ENCODE data around the gene DLEC1. TPM values are rescaled to one million over a fixed set of nuclear protein-coding genes. Genes with fewer than 3 reads are reported as not detected.

DLEC1 gene, protein sequence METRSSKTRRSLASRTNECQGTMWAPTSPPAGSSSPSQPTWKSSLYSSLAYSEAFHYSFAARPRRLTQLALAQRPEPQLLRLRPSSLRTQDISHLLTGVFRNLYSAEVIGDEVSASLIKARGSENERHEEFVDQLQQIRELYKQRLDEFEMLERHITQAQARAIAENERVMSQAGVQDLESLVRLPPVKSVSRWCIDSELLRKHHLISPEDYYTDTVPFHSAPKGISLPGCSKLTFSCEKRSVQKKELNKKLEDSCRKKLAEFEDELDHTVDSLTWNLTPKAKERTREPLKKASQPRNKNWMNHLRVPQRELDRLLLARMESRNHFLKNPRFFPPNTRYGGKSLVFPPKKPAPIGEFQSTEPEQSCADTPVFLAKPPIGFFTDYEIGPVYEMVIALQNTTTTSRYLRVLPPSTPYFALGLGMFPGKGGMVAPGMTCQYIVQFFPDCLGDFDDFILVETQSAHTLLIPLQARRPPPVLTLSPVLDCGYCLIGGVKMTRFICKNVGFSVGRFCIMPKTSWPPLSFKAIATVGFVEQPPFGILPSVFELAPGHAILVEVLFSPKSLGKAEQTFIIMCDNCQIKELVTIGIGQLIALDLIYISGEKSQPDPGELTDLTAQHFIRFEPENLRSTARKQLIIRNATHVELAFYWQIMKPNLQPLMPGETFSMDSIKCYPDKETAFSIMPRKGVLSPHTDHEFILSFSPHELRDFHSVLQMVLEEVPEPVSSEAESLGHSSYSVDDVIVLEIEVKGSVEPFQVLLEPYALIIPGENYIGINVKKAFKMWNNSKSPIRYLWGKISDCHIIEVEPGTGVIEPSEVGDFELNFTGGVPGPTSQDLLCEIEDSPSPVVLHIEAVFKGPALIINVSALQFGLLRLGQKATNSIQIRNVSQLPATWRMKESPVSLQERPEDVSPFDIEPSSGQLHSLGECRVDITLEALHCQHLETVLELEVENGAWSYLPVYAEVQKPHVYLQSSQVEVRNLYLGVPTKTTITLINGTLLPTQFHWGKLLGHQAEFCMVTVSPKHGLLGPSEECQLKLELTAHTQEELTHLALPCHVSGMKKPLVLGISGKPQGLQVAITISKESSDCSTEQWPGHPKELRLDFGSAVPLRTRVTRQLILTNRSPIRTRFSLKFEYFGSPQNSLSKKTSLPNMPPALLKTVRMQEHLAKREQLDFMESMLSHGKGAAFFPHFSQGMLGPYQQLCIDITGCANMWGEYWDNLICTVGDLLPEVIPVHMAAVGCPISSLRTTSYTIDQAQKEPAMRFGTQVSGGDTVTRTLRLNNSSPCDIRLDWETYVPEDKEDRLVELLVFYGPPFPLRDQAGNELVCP (N-terminal part only)
- total RNA-seq: 1.6 TPM

DNA sequence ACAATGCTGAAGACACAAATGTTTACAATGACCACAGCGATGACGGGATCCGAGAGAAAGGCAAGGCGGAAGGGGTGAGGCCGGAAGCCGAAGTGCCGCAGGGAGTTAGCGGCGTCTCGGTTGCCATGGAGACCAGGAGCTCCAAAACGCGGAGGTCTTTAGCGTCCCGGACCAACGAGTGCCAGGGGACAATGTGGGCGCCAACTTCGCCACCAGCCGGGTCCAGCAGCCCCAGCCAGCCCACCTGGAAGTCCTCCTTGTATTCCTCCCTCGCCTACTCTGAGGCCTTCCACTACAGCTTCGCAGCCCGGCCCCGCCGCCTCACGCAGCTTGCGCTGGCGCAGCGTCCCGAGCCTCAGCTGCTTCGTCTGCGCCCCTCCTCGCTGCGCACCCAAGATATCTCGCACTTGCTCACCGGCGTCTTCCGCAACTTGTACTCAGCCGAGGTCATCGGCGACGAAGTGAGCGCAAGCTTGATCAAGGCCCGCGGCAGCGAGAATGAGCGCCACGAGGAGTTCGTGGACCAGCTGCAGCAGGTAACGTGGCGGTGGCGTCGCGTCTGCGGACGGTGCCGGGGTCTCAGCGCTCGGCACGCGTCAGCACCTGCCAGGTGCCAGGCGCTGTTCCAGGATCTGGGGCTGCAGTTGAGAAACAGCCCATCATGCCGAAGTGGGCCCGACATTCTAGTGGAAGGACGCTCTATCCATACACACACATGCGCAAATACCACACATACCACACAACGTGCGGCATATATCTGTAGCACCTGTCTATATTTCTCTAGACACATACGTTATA lies at the start of gene DLEC1:
TSS of gene DLEC1 (plus strand) at position 108 of the 798 bp plus-strand sequence. CDS start at position 126, 18 bp downstream.

DNA sequence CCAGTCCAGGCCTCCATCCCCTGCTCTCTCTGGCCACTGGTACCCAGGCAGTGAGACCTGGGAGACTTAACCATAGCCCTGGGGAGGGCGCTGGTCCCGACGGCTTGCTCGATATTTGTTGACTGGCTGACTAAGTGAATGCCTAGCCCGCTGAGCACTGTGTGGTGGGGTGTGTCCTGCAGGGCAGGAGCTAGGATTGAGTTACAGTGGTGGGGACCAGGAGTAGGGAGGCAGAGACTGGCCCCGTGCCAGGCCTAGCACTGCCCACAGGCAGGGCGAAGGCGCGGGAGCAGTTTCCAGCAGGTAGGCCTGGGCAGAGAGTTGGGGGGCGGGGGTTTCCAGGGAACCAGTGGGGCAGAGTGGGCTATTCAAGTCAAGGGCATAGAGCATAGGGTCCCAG lies 48.5 kb upstream of the DLEC1 start, which contains the start of gene VILL:
TSS of gene VILL (plus strand) at position 260 of the 400 bp plus-strand sequence. CDS start 2,887 bp downstream, outside the sequence.

DNA sequence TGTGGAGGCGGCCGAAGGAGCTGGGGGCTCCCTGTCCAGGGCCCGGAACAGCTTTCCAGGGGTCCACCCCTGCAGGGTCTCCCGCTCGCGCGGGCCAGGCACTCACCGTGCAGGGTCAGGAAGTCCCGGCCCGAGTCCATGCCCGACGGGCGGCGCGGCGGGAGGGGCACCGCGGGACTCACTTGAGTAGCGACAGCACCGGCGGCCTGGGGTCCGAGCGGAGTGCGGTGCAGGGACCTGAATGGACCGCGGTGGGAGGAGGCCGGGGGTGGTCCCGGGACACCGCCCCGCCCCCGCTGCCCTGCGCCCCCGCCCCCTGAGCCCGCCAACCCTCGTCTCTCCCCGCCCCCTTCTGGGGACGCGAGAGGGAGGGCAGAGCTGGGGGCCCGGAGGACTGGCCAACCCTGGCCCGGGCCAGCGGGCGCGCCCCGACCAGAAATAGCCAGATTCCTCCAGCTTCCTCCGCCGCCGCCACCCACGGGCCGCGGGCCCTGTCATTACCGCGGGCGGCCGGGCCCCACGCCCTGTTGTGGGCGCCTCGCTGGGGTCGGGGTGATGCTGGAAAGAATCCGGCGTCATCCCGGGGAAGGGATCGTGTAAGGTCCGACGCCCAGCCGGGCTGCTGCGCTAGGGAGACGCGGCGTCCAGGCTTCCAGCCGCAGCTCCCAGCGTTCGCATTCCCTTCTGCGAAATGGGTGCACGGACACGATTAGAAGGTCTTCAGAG lies 9.4 kb upstream of the DLEC1 start, which contains the start of gene PLCD1:
TSS of gene PLCD1 (minus strand) at position 243 of the 726 bp plus-strand sequence. CDS start at position 140, 103 bp downstream.

DNA sequence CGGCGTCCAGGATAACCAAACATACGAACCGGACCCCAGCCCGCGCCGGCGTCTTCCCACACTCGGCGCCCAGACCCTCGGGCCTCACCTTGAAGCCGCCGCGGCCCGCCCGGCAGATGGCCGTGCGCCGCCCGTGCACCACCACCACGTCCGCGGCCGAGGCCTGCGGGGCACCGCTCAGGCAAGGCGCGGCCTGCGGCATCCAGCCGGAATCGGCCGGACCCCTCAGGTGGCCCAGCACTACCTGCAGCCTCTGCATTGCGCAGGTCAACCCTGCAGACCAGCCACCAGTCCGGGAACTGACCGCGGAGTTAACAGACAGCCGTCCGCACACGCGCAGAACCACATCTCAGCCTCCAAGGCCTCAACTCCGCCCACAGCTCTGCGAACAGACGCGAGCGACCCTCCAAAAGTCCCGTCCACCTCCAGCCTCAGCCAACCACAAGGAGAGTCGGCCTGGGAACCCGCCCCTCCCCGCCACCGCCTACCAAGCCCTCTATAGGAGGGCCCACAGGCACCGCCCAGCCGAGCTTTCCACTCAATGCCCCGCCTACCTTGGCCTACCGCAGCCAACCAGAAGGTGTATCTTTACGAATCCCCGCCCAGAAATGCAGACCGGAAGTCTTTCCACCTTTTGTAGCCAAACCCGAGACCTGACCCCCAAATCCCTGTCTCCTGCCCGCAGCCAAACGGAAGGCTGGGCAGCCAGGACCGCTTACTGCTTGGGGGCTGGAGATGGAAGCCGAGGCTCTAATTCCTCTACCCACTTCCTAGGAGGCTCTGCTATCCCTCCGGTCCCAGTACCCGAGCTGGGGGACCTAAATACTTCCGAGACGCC lies 98.0 kb downstream of the DLEC1 start, which contains the start of gene ACAA1:
TSS of gene ACAA1 (minus strand) at position 351 of the 838 bp plus-strand sequence. CDS start at position 259, 92 bp downstream.

DNA sequence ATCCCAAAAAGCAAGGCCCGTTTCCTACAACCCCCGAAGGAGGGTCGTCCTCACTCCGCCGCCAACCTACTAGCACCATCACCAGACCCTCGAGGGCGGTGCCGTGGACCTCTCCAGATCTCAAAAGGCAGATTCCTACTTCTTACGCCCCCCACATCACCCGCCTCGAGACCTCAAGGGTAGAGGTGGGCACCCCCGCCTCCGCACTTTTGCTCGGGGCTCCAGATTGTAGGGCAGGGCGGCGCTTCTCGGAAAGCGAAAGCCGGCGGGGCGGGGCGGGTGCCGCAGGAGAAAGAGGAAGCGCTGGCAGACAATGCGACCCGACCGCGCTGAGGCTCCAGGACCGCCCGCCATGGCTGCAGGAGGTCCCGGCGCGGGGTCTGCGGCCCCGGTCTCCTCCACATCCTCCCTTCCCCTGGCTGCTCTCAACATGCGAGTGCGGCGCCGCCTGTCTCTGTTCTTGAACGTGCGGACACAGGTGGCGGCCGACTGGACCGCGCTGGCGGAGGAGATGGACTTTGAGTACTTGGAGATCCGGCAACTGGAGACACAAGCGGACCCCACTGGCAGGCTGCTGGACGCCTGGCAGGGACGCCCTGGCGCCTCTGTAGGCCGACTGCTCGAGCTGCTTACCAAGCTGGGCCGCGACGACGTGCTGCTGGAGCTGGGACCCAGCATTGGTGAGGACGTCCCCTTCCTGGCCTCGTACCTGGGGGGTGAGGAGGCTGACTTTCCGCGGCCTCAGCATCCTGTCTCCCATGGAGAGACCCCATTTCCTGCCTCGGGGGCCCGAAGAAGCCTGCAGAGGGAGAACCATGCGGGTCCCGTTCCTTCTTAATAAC lies 99.6 kb downstream of the DLEC1 start, which contains the start of gene MYD88:
TSS of gene MYD88 (plus strand) at position 313 of the 842 bp plus-strand sequence. CDS start at position 353, 40 bp downstream.

DNA sequence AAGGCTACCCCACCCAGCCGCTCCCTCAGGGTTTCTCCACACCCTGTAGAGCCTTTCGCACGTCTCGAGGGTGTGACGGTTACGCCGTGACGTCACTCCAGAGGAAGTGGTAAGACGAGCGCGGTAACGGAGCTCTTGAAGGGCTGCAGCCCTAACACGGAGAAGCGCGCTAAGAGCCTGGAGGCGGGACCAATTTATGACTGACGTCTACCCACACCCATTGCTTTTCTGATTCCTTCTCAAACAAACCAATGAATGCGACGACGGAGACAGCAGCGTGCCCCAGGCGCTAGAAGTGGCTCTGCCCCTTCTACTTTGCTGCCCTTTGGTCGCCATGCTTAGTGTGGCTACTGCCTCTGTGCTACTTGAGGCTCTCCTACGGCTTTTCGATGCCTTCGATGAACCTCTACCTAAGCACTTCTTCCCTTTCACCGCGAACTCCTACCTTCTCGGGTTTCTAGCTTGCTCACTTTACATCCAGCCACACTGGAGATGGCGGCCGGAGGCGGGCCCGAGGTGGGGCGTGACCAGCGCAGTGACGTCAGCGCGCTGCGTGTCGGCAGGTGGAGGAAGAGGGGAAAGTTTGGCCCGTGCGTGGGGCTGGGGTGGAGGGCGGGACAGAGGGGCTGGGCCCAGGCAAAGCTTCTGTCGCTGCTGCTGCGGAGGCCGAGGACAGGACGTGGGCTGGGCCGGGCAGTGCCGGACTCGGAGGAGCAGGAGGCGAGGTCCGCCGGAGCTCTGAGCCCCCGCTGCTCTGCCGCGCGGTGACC lies 126.1 kb downstream of the DLEC1 start, which contains the start of gene OXSR1:
TSS of gene OXSR1 (plus strand) at position 586 of the 770 bp plus-strand sequence. CDS start 340 bp downstream, outside the sequence.

Small RNA genes lying within 50 kb of the gene (small RNA-seq; reads per million reads assigned to genes)
- gene RF00019 (ENCODE audit: low replicate concordance): not detected

Other genes starting within 250 kb of the DLEC1 start
- 20.7 TPM for gene CTDSPL, start 177.3 kb upstream of the DLEC1 start, total RNA-seq
- 17.5 TPM for gene VILL, start 48.4 kb upstream of the DLEC1 start, total RNA-seq
- 4.7 TPM for gene PLCD1, start 9.6 kb upstream of the DLEC1 start, total RNA-seq
- gene ACAA1, start 97.9 kb downstream of the DLEC1 start, total RNA-seq: 40.7 TPM
- gene MYD88, start 99.5 kb downstream of the DLEC1 start, total RNA-seq: 7.5 TPM
- gene OXSR1, start 126.3 kb downstream of the DLEC1 start, total RNA-seq: 57.0 TPM
- gene SLC22A13, start 226.6 kb downstream of the DLEC1 start, total RNA-seq: 1.3 TPM
- gene SLC22A14, start 243.1 kb downstream of the DLEC1 start, total RNA-seq: 1.3 TPM